HCT116 (cell line): Measurements from ENCODE around the gene RAD50. TPM values are rescaled to one million over a fixed set of nuclear protein-coding genes. Genes with fewer than 3 reads are reported as not detected.

Source experiments
- ATAC-seq: fragments of 200-7000 bp; cut with Tn5 transposase; 2 replicates; pipeline ENCODE4 v1.9.1; 2020; ENCODE audit warnings: mild to moderate bottlenecking, moderate library complexity
- BruUV-seq: library from RNA; stranded (reverse); fragments of 400-500 nt; replicated peaks from 2 replicates; lab custom pipeline; 2021; lab: Mats Ljungman, UMichigan
- CTCF ChIA-PET: fragments of 300-600 bp; sonication (Branson Sonifier 250); formaldehyde crosslinking; loops from one replicate; lab custom pipeline; 2021; ENCODE audit warnings: antibody characterized with exemption; lab: Charles Lee
- POLR2A ChIA-PET: fragments of 300-600, 350-600 bp; sonication (Branson Sonifier 250); formaldehyde crosslinking; loops from one replicate; lab custom pipeline; 2021; ENCODE audit warnings: antibody characterized with exemption; lab: Charles Lee
- RAD21 ChIA-PET, 2 experiments: fragments of 300-600 bp; sonication (Branson Sonifier 250); formaldehyde crosslinking; loops; one replicate each; lab custom pipeline; 2023; ENCODE audit warnings: low total read pairs in 2 of 2; ENCODE audit not compliant: uncharacterized antibody in 2 of 2, unreplicated experiment in 2 of 2, low non-redundant PET in 1 of 2; lab: Charles Lee
- DNase-seq: peaks from one replicate; pipeline ENCODE4 v3.0.0-alpha.2; 2010; ENCODE audit warnings: low read depth, low spot score
- H2AFZ ChIP-seq: fragments of 200-600 bp; shearing (Covaris generic), sonication (generic); 2 replicates; pipeline ENCODE4 v1.6.1; 2017; ENCODE audit warnings: low read depth, mixed run types, mixed read lengths, antibody characterized with exemption, low read length; ENCODE audit not compliant: poor library complexity, severe bottlenecking
- H3K27ac ChIP-seq: 2 replicates; pipeline ENCODE4 v1.5.1; 2012; ENCODE audit warnings: low read depth, low read length
- H3K27me3 ChIP-seq: fragments of 200-600 bp; sonication (generic); 2 replicates; pipeline ENCODE4 v1.6.1; 2016; ENCODE audit warnings: mixed run types, low read length, mixed read lengths; ENCODE audit not compliant: insufficient read depth
- H3K36me3 ChIP-seq, 2 experiments: fragments of 200-500 bp in 1 of 2; fragments of 200-600 bp in 1 of 2; sonication (Bioruptor generic) in 1 of 2; sonication (generic) in 1 of 2; 2 replicates each; pipeline versions ENCODE4 v1.5.1 to v1.6.1; 2014 to 2016; ENCODE audit warnings: low read length in 2 of 2, inconsistent platforms in 1 of 2, mixed read lengths in 1 of 2, mixed run types in 1 of 2; ENCODE audit not compliant: insufficient read depth in 2 of 2, control insufficient read depth in 1 of 2
- H3K4me1 ChIP-seq, 2 experiments: fragments of 200-600 bp in 1 of 2; sonication (generic) in 1 of 2; 2 replicates each; pipeline versions ENCODE4 v1.5.1 to v1.6.1; 2012 to 2017; ENCODE audit warnings: low read length in 2 of 2, inconsistent platforms in 1 of 2, mild to moderate bottlenecking in 1 of 2, mixed read lengths in 1 of 2, mixed run types in 1 of 2, moderate library complexity in 1 of 2; ENCODE audit not compliant: insufficient read depth in 2 of 2, control insufficient read depth in 1 of 2
- H3K4me2 ChIP-seq: fragments of 200-600 bp; sonication (generic); 2 replicates; pipeline ENCODE4 v1.6.1; 2017; ENCODE audit warnings: mixed run types, low read length, mixed read lengths
- H3K4me3 ChIP-seq, 2 experiments: fragments of 200-600 bp in 1 of 2; sonication (generic) in 1 of 2; replicated peaks in 1 of 2; 2 replicates each; pipeline ENCODE4 v1.5.1; 2011 to 2016; ENCODE audit warnings: low read length in 2 of 2, control low read depth in 1 of 2, low read depth in 1 of 2, mild to moderate bottlenecking in 1 of 2, mixed read lengths in 1 of 2, mixed run types in 1 of 2
- H3K79me2 ChIP-seq: fragments of 200-600 bp; sonication (generic); 2 replicates; pipeline ENCODE4 v1.6.1; 2017; ENCODE audit warnings: mild to moderate bottlenecking, mixed run types, low read length, moderate library complexity, mixed read lengths; ENCODE audit not compliant: insufficient read depth
- H3K9ac ChIP-seq: fragments of 200-600 bp; sonication (generic); 2 replicates; pipeline ENCODE4 v1.6.1; 2016; ENCODE audit warnings: low read length, mixed read lengths
- H3K9me2 ChIP-seq: fragments of 200-600 bp; sonication (generic), shearing (Covaris generic); 2 replicates; pipeline ENCODE4 v1.6.1; 2017; ENCODE audit warnings: mixed run types, mild to moderate bottlenecking, moderate library complexity; ENCODE audit not compliant: insufficient read depth
- H3K9me3 ChIP-seq, 2 experiments: fragments of 200-500 bp in 1 of 2; fragments of 200-600 bp in 1 of 2; sonication (Bioruptor generic) in 1 of 2; sonication (generic) in 1 of 2; 2 replicates each; pipeline ENCODE4 v1.6.1; 2014 to 2017; ENCODE audit warnings: low read length in 2 of 2, mixed read lengths in 2 of 2, inconsistent platforms in 1 of 2, low read depth in 1 of 2, mild to moderate bottlenecking in 1 of 2, mixed run types in 1 of 2, moderate library complexity in 1 of 2; ENCODE audit not compliant: control insufficient read depth in 1 of 2, insufficient read depth in 1 of 2
- H4K20me1 ChIP-seq: fragments of 200-600 bp; sonication (generic), shearing (Covaris generic); 2 replicates; pipeline ENCODE4 v1.6.1; 2017; ENCODE audit warnings: mixed run types, mild to moderate bottlenecking, moderate library complexity; ENCODE audit not compliant: insufficient read depth
- CEBPB ChIP-seq: IDR thresholded peaks from 2 replicates; pipeline ENCODE4 v1.6.1; 2012; ENCODE audit warnings: low read depth
- EGR1 ChIP-seq: IDR thresholded peaks from 2 replicates; pipeline ENCODE4 v1.6.1; 2012; ENCODE audit warnings: low read depth
- ELF1 ChIP-seq: IDR thresholded peaks from 2 replicates; pipeline ENCODE4 v1.6.1; 2012; ENCODE audit warnings: low read depth, borderline replicate concordance
- EZH2 ChIP-seq: fragments of 200-600 bp; sonication (generic); IDR thresholded peaks from 2 replicates; pipeline ENCODE4 v1.6.1; 2017; ENCODE audit warnings: antibody characterized with exemption, mixed run types
- EZH2phosphoT487 ChIP-seq: fragments of 200-600 bp; IDR thresholded peaks from 2 replicates; pipeline ENCODE4 v1.6.1; 2018; ENCODE audit warnings: antibody characterized with exemption, borderline replicate concordance
- FOSL1 ChIP-seq: IDR thresholded peaks from 2 replicates; pipeline ENCODE4 v1.6.1; 2012; ENCODE audit warnings: low read depth
- JUND ChIP-seq: IDR thresholded peaks from 2 replicates; pipeline ENCODE4 v1.6.1; 2012
- POLR2A ChIP-seq: IDR thresholded peaks from 2 replicates; pipeline ENCODE4 v1.7.0; 2011; ENCODE audit warnings: borderline replicate concordance; ENCODE audit not compliant: insufficient read depth, insufficient read length; ENCODE audit errors: extremely low read depth
- POLR2AphosphoS5 ChIP-seq: IDR thresholded peaks from 2 replicates; pipeline ENCODE4 v1.6.1; 2011; ENCODE audit warnings: mild to moderate bottlenecking, low read depth, low read length, moderate library complexity
- RAD21 ChIP-seq: IDR thresholded peaks from 2 replicates; pipeline ENCODE4 v1.6.1; 2012; ENCODE audit warnings: low read depth, mild to moderate bottlenecking
- REST ChIP-seq: IDR thresholded peaks from 2 replicates; pipeline ENCODE4 v1.6.1; 2012; ENCODE audit warnings: low read depth
- SP1 ChIP-seq: IDR thresholded peaks from 2 replicates; pipeline ENCODE4 v1.6.1; 2012; ENCODE audit warnings: low read depth
- SRF ChIP-seq: IDR thresholded peaks from 2 replicates; pipeline ENCODE4 v1.6.1; 2012; ENCODE audit warnings: low read depth
- TCF7L2 ChIP-seq: IDR thresholded peaks from 2 replicates; pipeline ENCODE4 v1.7.0; 2011; ENCODE audit warnings: borderline replicate concordance, inconsistent platforms; ENCODE audit not compliant: insufficient read depth, insufficient read length; ENCODE audit errors: extremely low read depth
- YY1 ChIP-seq: IDR thresholded peaks from 2 replicates; pipeline ENCODE4 v1.6.1; 2011; ENCODE audit warnings: low read length, low read depth, moderate library complexity, mild to moderate bottlenecking; ENCODE audit not compliant: insufficient replicate concordance; ENCODE audit errors: extremely low read depth
- ZFX ChIP-seq: fragments of 450-650 bp; IDR thresholded peaks from 2 replicates; pipeline ENCODE4 v1.6.1; 2017
- ZNF274 ChIP-seq: fragments of 200-500 bp; sonication (Bioruptor generic); IDR thresholded peaks from 2 replicates; pipeline ENCODE4 v1.6.1; 2014; ENCODE audit warnings: mild to moderate bottlenecking, low read depth, low read length, inconsistent platforms
- intact Hi-C: fragments of 100-400 bp; cut with micrococcal nuclease; formaldehyde crosslinking; loops from 2 replicates; pipeline ENCODE4 v1.10.0; 2022
- total RNA-seq: library from RNA; stranded (reverse); gene quantifications from one replicate; pipeline ENCODE4 v1.2.1, GENCODE V29; 2021; ENCODE audit not compliant: unreplicated experiment
- TF ChIP-seq, protein P1 (sequence below): IDR thresholded peaks from 2 replicates; pipeline ENCODE4 v1.6.1; 2012
- TF ChIP-seq, protein P2 (sequence below), 3 experiments: fragments of 200-600 bp in 1 of 3; sonication (generic) in 1 of 3; IDR thresholded peaks in 2 of 3; conservative IDR thresholded peaks in 1 of 3; 2 replicates each; pipeline ENCODE4 v1.5.1; 2012 to 2017; ENCODE audit warnings: low read depth in 2 of 3, low read length in 2 of 3, antibody characterized with exemption in 1 of 3, borderline replicate concordance in 1 of 3, control low read depth in 1 of 3, mild to moderate bottlenecking in 1 of 3, mixed read lengths in 1 of 3, mixed run types in 1 of 3, moderate library complexity in 1 of 3; ENCODE audit not compliant: insufficient read depth in 1 of 3
- TF ChIP-seq, protein P3 (sequence below): IDR thresholded peaks from 2 replicates; pipeline ENCODE4 v1.6.1; 2011; ENCODE audit warnings: mild to moderate bottlenecking, low read length, moderate library complexity; ENCODE audit not compliant: insufficient replicate concordance; ENCODE audit errors: extremely low read depth

RAD50 gene
- total RNA-seq, 1 experiment from 2014 or later, result 43.6 TPM

DNA sequence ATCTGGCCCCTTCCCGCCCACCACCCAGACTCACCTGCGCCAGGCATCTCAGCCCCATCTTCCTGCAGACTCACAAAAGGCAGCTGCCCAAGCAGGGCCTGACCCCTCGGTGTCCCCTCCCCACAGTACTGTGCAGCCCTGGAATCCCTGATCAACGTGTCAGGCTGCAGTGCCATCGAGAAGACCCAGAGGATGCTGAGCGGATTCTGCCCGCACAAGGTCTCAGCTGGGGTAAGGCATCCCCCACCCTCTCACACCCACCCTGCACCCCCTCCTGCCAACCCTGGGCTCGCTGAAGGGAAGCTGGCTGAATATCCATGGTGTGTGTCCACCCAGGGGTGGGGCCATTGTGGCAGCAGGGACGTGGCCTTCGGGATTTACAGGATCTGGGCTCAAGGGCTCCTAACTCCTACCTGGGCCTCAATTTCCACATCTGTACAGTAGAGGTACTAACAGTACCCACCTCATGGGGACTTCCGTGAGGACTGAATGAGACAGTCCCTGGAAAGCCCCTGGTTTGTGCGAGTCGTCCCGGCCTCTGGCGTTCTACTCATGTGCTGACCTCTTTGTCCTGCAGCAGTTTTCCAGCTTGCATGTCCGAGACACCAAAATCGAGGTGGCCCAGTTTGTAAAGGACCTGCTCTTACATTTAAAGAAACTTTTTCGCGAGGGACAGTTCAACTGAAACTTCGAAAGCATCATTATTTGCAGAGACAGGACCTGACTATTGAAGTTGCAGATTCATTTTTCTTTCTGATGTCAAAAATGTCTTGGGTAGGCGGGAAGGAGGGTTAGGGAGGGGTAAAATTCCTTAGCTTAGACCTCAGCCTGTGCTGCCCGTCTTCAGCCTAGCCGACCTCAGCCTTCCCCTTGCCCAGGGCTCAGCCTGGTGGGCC is 103.1 kb downstream of the RAD50 start:
- Histone ChIP-seq H3K9me2 (no peaks in the 10 kb centered on the region), H3K36me3 (no peaks in the 10 kb centered on the region), H4K20me1 (no peaks in the 10 kb centered on the region), H3K9me3 (no peaks in the 10 kb centered on the region), H3K27ac (no peak overlapping the region), H3K4me3 (no peak overlapping the region), H3K4me2 (no peak overlapping the region), H3K9ac (no peak overlapping the region), H3K4me1 (no peaks in the 10 kb centered on the region), H3K79me2 (no peaks in the 10 kb centered on the region), H3K27me3 (no peaks in the 10 kb centered on the region), H2AFZ (no peak overlapping the region)
- DNase-seq, result no peak
- intact Hi-C loops, result no loop called here
- ChIA-PET CTCF (no interaction called here), POLR2A (no interaction called here), RAD21 (no interaction called here)
- no TSS peak for BruUV-seq
- TF ChIP-seq REST (no peak), EZH2 (no peak), EZH2phosphoT487 (no peak), CEBPB (no peak), SP1 (no peak), ZNF274 (no peak), ZFX (no peak), TCF7L2 (no peak), ELF1 (no peak), FOSL1 (no peak), POLR2AphosphoS5 (no peak), JUND (no peak), YY1 (no peak), POLR2A (no peak), RAD21 (no peak), EGR1 (no peak), SRF (no peak)
- TF ChIP-seq, protein P1, sequence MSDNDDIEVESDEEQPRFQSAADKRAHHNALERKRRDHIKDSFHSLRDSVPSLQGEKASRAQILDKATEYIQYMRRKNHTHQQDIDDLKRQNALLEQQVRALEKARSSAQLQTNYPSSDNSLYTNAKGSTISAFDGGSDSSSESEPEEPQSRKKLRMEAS, result no peak
- TF ChIP-seq, protein P2, sequence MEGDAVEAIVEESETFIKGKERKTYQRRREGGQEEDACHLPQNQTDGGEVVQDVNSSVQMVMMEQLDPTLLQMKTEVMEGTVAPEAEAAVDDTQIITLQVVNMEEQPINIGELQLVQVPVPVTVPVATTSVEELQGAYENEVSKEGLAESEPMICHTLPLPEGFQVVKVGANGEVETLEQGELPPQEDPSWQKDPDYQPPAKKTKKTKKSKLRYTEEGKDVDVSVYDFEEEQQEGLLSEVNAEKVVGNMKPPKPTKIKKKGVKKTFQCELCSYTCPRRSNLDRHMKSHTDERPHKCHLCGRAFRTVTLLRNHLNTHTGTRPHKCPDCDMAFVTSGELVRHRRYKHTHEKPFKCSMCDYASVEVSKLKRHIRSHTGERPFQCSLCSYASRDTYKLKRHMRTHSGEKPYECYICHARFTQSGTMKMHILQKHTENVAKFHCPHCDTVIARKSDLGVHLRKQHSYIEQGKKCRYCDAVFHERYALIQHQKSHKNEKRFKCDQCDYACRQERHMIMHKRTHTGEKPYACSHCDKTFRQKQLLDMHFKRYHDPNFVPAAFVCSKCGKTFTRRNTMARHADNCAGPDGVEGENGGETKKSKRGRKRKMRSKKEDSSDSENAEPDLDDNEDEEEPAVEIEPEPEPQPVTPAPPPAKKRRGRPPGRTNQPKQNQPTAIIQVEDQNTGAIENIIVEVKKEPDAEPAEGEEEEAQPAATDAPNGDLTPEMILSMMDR (IDR thresholded peaks at IDR 0.05 in 2 of 3, conservative IDR thresholded peaks at IDR 0.05 in 1 of 3; ENCODE audit: borderline replicate concordance in 1 of 3, insufficient read depth in 1 of 3, low read depth in 2 of 3, low read length in 2 of 3), result no peak
- TF ChIP-seq, protein P3, sequence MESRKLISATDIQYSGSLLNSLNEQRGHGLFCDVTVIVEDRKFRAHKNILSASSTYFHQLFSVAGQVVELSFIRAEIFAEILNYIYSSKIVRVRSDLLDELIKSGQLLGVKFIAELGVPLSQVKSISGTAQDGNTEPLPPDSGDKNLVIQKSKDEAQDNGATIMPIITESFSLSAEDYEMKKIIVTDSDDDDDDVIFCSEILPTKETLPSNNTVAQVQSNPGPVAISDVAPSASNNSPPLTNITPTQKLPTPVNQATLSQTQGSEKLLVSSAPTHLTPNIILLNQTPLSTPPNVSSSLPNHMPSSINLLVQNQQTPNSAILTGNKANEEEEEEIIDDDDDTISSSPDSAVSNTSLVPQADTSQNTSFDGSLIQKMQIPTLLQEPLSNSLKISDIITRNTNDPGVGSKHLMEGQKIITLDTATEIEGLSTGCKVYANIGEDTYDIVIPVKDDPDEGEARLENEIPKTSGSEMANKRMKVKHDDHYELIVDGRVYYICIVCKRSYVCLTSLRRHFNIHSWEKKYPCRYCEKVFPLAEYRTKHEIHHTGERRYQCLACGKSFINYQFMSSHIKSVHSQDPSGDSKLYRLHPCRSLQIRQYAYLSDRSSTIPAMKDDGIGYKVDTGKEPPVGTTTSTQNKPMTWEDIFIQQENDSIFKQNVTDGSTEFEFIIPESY, result no peak
- ATAC-seq, result no peak
